ENCODE measurements around the gene INPP4A. TPM values are rescaled to one million over a fixed set of nuclear protein-coding genes. Genes with fewer than 3 reads are reported as not detected.

Gene INPP4A
- total RNA-seq, result 33.1 and 34.3 TPM in 2 replicates

DNA sequence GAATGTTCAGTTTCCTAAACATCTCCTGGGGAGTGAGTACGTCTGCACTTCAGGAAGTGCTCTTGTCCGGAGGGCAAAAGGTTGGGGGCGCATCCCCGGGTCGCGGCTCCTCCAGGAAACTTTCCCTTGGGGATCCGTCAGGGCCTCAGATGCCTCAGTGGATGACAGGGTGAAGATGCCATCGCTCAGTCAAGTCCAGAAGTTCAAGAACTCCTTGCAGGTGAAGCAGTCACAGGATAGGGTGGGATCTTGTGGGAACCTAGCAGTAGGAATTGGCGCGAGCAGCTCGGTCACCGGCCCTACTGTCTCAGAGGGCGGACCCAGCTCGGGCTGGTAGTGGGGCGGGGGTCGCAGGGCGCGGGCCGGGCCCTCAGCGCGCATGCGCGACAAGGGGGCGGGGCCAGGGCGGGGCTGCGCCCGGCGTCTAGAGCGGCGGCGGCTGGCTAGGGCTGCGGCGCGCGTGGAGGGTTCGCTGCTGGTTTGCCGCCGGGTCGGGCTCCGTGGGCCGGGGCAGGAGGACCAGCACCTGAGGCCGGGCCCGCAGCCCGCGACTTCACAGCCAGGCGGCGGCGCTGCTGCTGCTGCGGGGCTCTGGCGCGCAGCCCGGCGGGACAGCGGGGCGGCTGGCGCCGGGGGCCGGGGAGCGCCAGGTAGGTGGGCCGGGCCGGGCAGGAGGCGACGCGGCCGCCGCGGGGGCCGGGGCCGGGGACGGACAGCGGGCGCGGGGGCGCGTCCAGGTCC lies at the start of gene INPP4A:
Gene INPP4A, plus strand, starts transcription at position 423 of the 741 bp plus-strand sequence. CDS start 75,191 bp downstream, outside the sequence.

DNA sequence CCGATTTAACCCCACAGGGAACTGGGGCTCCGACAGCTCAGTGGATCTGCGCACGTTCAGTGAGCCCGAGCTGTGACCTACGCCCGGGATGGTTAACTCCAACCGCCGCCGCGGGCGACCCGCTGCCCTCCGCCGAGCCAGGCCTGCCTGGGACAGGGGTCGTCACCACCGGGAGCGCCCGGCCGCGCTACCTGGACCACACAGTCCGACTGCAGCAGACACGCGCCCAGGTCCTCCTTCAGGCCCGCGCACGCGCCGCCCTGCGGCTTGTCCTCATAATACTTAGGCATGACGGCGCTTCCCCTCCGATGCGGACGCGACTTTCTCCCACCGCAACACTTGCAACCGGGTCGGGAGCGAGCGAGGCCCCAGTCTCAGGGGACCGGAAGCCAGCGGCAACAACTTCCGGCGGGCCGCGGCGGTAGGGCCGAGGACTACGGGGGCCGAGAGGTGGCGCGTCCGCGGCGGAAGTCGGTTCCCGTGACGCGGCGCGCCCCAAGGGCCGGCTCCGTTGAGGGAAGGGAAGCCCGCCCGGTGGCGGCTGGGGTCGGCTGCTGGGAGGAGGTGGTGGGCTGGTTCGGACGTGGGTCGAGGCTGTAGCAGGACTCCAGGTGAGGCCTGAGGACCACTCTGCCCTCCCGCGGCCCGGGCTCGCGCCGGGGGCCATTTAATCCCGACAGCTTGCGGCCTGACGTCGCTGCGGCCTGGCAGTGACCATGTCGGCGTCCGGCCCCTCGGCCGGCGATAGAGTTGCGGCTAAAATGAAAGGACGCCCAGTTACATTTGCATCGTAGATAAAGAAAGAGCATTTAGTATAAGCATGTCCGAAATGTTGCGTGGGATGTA lies 163.7 kb downstream of the INPP4A start, which contains the start of the genes COA5 and UNC50:
Gene COA5, minus strand, starts transcription at position 397 of the 846 bp plus-strand sequence. Its CDS starts 107 bp downstream, at position 290.
Gene UNC50, plus strand, starts transcription at position 474 of the 846 bp plus-strand sequence. CDS start 1,171 bp downstream, outside the sequence.

Other genes starting within 250 kb of the INPP4A start
- gene CNGA3, start 98.4 kb upstream of the INPP4A start, total RNA-seq, result not detected in 2 replicates
- gene COA5, start 163.7 kb downstream of the INPP4A start, total RNA-seq, result 20.9 and 30.9 TPM in 2 replicates
- gene UNC50, start 163.7 kb downstream of the INPP4A start, total RNA-seq, result 45.8 and 64.5 TPM in 2 replicates

Data from uterine smooth muscle cell (primary cell).